BJ (cell line): ENCODE data around the gene ALG1. TPM values are rescaled to one million over a fixed set of nuclear protein-coding genes. Genes with fewer than 3 reads are reported as not detected.

Source experiments
- CTCF ChIA-PET: fragments of 350-600 bp; formaldehyde crosslinking; extraction: SDS; loops from one replicate; lab custom pipeline; 2021; ENCODE audit warnings: antibody characterized with exemption, inconsistent platforms; lab: Yijun Ruan, JAX
- POLR2A ChIA-PET: fragments of 300-600 bp; sonication (Branson Sonifier 250); formaldehyde crosslinking; extraction: SDS; loops from one replicate; lab custom pipeline; 2021; ENCODE audit warnings: antibody characterized with exemption; lab: Charles Lee
- DNase-seq: peaks from one replicate; pipeline ENCODE4 v3.0.0-alpha.2; 2011; ENCODE audit warnings: low read depth
- H3K27me3 ChIP-seq: 2 replicates; pipeline ENCODE4 v1.6.0; 2011; ENCODE audit warnings: low read length; ENCODE audit not compliant: control insufficient read depth, insufficient read depth
- H3K36me3 ChIP-seq: 2 replicates; pipeline ENCODE4 v1.5.1; 2011; ENCODE audit warnings: low read length; ENCODE audit not compliant: control insufficient read depth, insufficient read depth
- H3K4me3 ChIP-seq: 2 replicates; pipeline ENCODE4 v1.5.1; 2011; ENCODE audit warnings: low read depth, mild to moderate bottlenecking, control low read depth, low read length
- polyA plus RNA-seq: library from polyadenylated mRNA; depleted of rRNA; stranded (reverse); fragments of >200 nt; gene quantifications from 2 replicates; pipeline ENCODE4 v1.2.3, GENCODE V29; 2011
- TF ChIP-seq, protein P1 (sequence below): IDR thresholded peaks from 2 replicates; pipeline ENCODE4 v1.5.1; 2011; ENCODE audit warnings: low read depth, mild to moderate bottlenecking, control low read depth, inconsistent platforms, low read length, moderate library complexity; ENCODE audit not compliant: insufficient read depth

Gene ALG1
- polyA plus RNA-seq, 1 experiment = 63.1 TPM

DNA sequence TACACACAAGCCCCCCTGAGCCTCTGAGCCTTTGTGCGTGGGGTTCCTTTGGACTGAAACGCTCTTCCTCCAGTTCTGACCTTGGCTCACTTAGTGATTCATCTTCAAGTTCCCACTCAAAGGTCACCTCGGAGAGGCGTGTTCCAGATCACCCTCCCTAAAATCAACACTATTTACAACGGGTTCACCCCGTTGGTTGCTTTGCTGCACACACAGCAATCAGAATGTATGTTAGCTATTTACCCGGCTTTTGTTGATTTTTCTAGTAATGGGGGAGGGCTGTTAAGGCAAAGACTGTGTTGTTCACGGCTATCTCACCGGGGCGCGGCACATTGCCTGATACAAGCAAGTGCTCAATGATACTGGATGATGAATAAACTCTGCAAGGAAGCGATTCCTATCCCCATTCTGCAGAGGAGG is 38.9 kb upstream of the ALG1 start:
- TF ChIP-seq, protein P1, sequence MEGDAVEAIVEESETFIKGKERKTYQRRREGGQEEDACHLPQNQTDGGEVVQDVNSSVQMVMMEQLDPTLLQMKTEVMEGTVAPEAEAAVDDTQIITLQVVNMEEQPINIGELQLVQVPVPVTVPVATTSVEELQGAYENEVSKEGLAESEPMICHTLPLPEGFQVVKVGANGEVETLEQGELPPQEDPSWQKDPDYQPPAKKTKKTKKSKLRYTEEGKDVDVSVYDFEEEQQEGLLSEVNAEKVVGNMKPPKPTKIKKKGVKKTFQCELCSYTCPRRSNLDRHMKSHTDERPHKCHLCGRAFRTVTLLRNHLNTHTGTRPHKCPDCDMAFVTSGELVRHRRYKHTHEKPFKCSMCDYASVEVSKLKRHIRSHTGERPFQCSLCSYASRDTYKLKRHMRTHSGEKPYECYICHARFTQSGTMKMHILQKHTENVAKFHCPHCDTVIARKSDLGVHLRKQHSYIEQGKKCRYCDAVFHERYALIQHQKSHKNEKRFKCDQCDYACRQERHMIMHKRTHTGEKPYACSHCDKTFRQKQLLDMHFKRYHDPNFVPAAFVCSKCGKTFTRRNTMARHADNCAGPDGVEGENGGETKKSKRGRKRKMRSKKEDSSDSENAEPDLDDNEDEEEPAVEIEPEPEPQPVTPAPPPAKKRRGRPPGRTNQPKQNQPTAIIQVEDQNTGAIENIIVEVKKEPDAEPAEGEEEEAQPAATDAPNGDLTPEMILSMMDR = no peak
- no peak for DNase-seq
- no peaks in the 10 kb centered on the region for H3K27me3 ChIP-seq
- peak overlapping the region; percentile 80 for H3K4me3 ChIP-seq
- peaks cover 2% of the 10 kb centered on the region for H3K36me3 ChIP-seq
- ChIA-PET POLR2A (no interaction called here), CTCF (interaction anchor here (1.7 kb wide), 1 partner anchor 9 kb away, joined by 4 read pairs; no protein-coding TSS in a partner anchor)

DNA sequence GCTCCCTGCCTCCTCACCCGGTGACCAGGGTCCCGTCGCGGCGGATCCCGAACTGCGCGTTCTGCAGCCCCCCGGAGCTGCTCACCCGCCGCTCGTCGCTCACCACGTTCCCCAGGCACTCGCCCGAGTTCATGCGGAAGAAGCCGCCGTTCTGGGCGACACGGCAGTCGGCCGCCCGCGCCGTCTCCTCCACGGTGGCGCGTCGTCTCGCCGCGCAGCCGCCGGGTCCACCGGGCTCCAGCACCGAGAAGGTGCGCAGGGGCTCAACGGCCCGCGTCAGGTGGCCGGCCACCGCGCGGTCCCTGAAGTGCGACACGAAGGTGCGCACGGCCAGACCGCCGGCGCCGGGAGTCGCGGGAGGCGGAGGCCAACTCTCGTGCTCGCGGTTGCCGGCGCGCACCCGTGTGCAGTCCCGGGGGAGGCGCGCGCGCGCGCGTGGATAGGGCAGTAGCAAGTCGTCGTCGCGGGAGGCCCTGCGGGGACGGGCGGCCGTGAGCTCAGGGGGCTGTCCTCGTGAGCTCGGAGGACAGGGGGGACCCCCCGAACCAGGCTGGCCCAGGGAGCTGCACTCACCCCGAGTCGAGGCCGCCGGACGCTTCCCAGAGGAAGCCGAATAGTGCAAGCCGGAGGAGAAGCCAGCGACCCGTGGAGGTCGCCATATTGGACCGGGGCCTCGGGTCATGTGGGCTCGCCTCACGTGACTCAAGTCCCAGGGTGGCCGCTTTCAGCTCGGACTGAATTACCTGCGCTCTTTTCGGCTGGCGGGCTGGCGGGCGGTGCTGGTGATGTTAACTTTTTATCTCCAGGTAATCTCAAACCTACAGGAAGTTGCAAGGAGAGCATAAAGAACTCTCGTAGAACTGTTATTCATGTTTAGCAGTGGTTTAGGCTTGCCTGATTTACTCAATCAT is 38.1 kb upstream of the ALG1 start, which contains the start of gene NAGPA:
TSS of gene NAGPA (minus strand) at position 680 of the 911 bp plus-strand sequence. CDS start at position 659, 21 bp downstream.
- POLR2A ChIA-PET = interaction anchor here (0.5 to 0.7 kb wide), 3 partner anchors 27 to 75 kb away, joined by 3 to 12 read pairs (median 4); partner anchors contain the start of gene SEC14L5
- Histone ChIP-seq H3K4me3 (peak within 1 kb of the TSS; percentile 80), H3K36me3 (0 out of 2 replicates have a peak, but pooled peaks cover 2% of the 10 kb centered on the region), H3K27me3 (no peaks in the 10 kb centered on the region)
- DNase-seq = peak; percentile 16
- CTCF ChIA-PET = interaction anchor here (0.7 to 1.7 kb wide), 3 partner anchors 9 to 14 kb away, joined by 3 to 4 read pairs (median 4); no protein-coding TSS in a partner anchor
- TF ChIP-seq, protein P1 = no peak

DNA sequence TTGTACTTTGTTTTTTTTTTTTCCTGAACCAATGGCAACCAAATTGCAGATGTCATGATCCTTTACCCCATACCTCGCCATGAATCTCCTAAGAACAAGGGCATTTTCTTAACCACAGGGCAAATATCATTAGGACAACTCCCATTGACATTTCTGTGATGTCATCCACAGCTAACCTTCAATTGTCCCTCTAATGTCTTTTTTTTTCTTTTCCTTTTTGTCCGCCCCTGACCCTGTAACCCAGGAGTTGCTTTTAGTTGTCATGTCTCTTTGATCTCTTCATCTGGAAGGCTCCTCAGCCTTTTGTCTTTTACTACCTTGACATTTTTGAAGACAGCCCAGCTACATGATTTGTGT is 37.5 kb upstream of the ALG1 start:
- POLR2A ChIA-PET = interaction anchor here (0.5 to 0.7 kb wide), 3 partner anchors 26 to 76 kb away, joined by 3 to 12 read pairs (median 4); partner anchors contain the start of gene SEC14L5

DNA sequence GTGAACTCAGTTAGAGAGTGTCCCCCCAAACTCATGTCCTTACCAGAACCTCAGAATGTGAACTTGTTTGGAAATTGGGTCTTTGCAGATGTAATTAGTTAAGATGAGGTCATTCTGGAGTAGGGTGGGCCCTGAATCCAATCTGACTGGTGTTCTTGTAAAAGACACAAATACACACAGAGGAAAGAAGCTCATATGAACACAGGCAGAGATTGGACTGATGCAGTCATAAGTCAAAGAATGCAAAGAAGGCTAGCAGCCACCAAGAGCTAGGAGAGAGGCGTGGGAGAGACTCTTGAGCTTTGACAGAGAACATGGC is 35.8 kb upstream of the ALG1 start:
- Histone ChIP-seq H3K27me3 (no peaks in the 10 kb centered on the region; the same call in 1 of the 2 replicates), H3K36me3 (no peaks in the 10 kb centered on the region), H3K4me3 (no peak overlapping the region)
- POLR2A ChIA-PET = no interaction called here
- CTCF ChIA-PET = no interaction called here
- no peak for DNase-seq
- TF ChIP-seq, protein P1 = no peak

More for the DNA sequence above, 37.5 kb upstream of the ALG1 start:
- Histone ChIP-seq H3K36me3 (no peaks in the 10 kb centered on the region), H3K27me3 (no peaks in the 10 kb centered on the region), H3K4me3 (peak overlapping the region; percentile 80)
- TF ChIP-seq, protein P1 = no peak
- DNase-seq = no peak
- CTCF ChIA-PET = interaction anchor here (0.7 to 1.1 kb wide), 2 partner anchors 9 to 15 kb away, joined by 3 to 4 read pairs; no protein-coding TSS in a partner anchor
